ENCODE results near the gene E2F2.

GRCh38 chr1:23460519-23460918, 70.5 kb downstream of the E2F2 start:
- no peak for TF ChIP-seq ZNF350 (tag by site-specific recombination; IDR thresholded peaks at IDR 0.05)
- TF ChIP-seq OVOL3 (tag by site-specific recombination; IDR thresholded peaks at IDR 0.05): no peak
- TF ChIP-seq CTCF (tag by site-specific recombination; IDR thresholded peaks at IDR 0.05): no peak
- TF ChIP-seq KLF1 (tag by site-specific recombination; IDR thresholded peaks at IDR 0.05): no peak
- TF ChIP-seq ZNF501 (tag by site-specific recombination; IDR thresholded peaks at IDR 0.05): no peak
- TF ChIP-seq ZNF768 (tag by site-specific recombination; IDR thresholded peaks at IDR 0.05): no peak
- no peak for TF ChIP-seq ATF2 (tag by site-specific recombination; IDR thresholded peaks at IDR 0.05; ENCODE audit: low read depth)
- TF ChIP-seq INSM2 (tag by site-specific recombination; IDR thresholded peaks at IDR 0.05): no peak
- TF ChIP-seq ZBTB49 (tag by site-specific recombination; IDR thresholded peaks at IDR 0.05; ENCODE audit: low read depth): no peak
